Measurements from ENCODE around the gene ZNF346. TPM values are rescaled to one million over a fixed set of nuclear protein-coding genes. Genes with fewer than 3 reads are reported as not detected.

Gene ZNF346
- total RNA-seq, 2 experiments from 2014 or later, result 36.6 to 42.4 TPM

DNA sequence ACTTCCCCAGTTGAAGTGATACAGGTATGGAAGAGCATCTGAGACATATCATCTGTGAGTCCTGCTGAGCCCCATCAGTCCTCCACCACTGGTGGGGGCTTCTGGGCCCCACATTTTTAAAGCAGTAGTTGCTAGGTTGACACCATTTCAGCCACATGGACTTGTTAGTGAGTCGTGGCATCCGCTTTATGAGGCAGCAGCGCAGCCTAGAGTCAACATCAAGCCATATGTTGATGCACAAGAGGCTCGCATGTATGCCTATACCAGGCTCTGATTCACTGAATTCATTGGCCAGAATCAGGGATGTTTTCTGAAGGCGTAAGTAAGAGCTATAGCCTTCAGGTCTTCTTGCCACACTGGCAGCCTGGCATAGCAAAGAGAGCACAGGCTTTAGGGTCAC, 26.8 kb downstream of the ZNF346 start:
- POLR2A ChIA-PET, result no interaction called here
- CTCF ChIA-PET (ENCODE audit: unreplicated experiment), result no interaction called here
- Histone ChIP-seq H3K36me3 (ENCODE audit: insufficient read depth, low read length) (peaks cover 93% of the 10 kb centered on the region), H3K4me2 (ENCODE audit: low read length) (no peak overlapping the region), H3K4me3 (ENCODE audit: low read depth, low read length, poor library complexity, severe bottlenecking) (no peak overlapping the region), H3K9me3 (ENCODE audit: low read length) (no peaks in the 10 kb centered on the region), H3K9me2 (ENCODE audit: insufficient read depth, low read length) (no peaks in the 10 kb centered on the region), H3K4me1 (ENCODE audit: insufficient read depth, low read length, poor library complexity, severe bottlenecking) (no peaks in the 10 kb centered on the region), H3K79me2 (ENCODE audit: insufficient read depth, low read depth, low read length) (no peaks in the 10 kb centered on the region), H4K20me1 (ENCODE audit: insufficient read depth, low read length) (no peaks in the 10 kb centered on the region), H2AFZ (ENCODE audit: low read length) (no peak overlapping the region), H3K27ac (ENCODE audit: low read depth, low read length, poor library complexity, severe bottlenecking) (no peak overlapping the region)
- peak; percentile 34 for DNase-seq (ENCODE audit: low spot score)
- TF ChIP-seq, protein P1, sequence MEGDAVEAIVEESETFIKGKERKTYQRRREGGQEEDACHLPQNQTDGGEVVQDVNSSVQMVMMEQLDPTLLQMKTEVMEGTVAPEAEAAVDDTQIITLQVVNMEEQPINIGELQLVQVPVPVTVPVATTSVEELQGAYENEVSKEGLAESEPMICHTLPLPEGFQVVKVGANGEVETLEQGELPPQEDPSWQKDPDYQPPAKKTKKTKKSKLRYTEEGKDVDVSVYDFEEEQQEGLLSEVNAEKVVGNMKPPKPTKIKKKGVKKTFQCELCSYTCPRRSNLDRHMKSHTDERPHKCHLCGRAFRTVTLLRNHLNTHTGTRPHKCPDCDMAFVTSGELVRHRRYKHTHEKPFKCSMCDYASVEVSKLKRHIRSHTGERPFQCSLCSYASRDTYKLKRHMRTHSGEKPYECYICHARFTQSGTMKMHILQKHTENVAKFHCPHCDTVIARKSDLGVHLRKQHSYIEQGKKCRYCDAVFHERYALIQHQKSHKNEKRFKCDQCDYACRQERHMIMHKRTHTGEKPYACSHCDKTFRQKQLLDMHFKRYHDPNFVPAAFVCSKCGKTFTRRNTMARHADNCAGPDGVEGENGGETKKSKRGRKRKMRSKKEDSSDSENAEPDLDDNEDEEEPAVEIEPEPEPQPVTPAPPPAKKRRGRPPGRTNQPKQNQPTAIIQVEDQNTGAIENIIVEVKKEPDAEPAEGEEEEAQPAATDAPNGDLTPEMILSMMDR (conservative IDR thresholded peaks at IDR 0.05; ENCODE audit: low read length), result peak; percentile 31; the same call in 1 of the 2 replicates
- no peak for TF ChIP-seq EZH2phosphoT487 (IDR thresholded peaks at IDR 0.05; ENCODE audit: borderline replicate concordance, low read depth, low read length)
- intact Hi-C loops (cut with micrococcal nuclease; ENCODE audit: unreplicated experiment), result no loop called here
- BruUV-seq (replicated peaks), result no TSS peak

DNA sequence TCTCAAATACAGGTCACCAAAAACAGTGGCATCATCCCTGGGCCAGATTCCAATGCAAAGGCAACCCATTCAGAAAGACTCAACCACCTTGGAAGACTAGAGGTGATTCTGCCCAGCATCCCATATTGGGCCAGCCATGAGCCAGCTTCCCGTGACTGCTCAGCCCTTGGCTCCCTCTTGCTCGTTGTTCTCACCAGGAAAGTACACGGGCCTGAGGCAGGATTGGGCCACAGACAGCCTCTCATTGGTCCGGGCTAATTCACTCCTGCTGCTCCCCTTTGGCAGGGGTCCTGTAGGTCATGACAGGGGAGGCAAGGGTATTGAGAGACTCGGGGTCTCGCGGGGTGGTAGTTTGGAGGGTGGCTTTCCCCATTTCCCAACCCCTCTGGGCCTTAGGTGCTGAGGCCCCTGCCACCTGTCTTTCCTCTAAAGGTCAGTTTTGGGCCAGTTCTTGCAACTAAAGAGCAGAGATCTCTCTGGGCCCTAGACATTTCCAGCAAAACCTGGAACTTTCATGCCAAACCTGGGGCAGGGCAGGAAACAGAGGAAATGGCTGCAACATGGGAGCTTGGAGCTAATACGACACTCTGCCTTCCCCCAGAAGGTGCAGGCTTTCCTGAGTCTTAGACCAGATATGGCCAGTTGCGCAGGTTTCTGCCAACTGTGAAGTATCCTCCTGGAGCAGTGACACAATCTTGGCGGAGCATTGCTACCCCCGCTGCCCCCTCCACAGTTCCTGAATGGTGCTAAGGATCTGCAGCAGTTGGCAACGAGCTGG, 42.2 kb downstream of the ZNF346 start:
- H3K9me2 ChIP-seq (ENCODE audit: insufficient read depth, low read length), result no peaks in the 10 kb centered on the region
- no peak overlapping the region for H3K4me3 ChIP-seq (ENCODE audit: low read depth, low read length, poor library complexity, severe bottlenecking)
- peaks cover 43% of the 10 kb centered on the region for H3K36me3 ChIP-seq (ENCODE audit: insufficient read depth, low read length)
- TF ChIP-seq, protein P1 (conservative IDR thresholded peaks at IDR 0.05; ENCODE audit: low read length), result no peak
- TF ChIP-seq EZH2phosphoT487 (IDR thresholded peaks at IDR 0.05; ENCODE audit: borderline replicate concordance, low read depth, low read length), result no peak
- H4K20me1 ChIP-seq (ENCODE audit: insufficient read depth, low read length), result no peaks in the 10 kb centered on the region
- no peaks in the 10 kb centered on the region for H3K4me1 ChIP-seq (ENCODE audit: insufficient read depth, low read length, poor library complexity, severe bottlenecking)
- H3K4me2 ChIP-seq (ENCODE audit: low read length), result no peak overlapping the region
- H3K27ac ChIP-seq (ENCODE audit: low read depth, low read length, poor library complexity, severe bottlenecking), result no peak overlapping the region
- ChIA-PET CTCF (ENCODE audit: unreplicated experiment) (no interaction called here), POLR2A (no interaction called here)
- no TSS peak for BruUV-seq (replicated peaks)
- H3K9me3 ChIP-seq (ENCODE audit: low read length), result no peaks in the 10 kb centered on the region
- intact Hi-C loops (cut with micrococcal nuclease; ENCODE audit: unreplicated experiment), result no loop called here
- H3K79me2 ChIP-seq (ENCODE audit: insufficient read depth, low read depth, low read length), result no peaks in the 10 kb centered on the region
- no peak overlapping the region for H2AFZ ChIP-seq (ENCODE audit: low read length)
- DNase-seq (ENCODE audit: low spot score), result no peak

DNA sequence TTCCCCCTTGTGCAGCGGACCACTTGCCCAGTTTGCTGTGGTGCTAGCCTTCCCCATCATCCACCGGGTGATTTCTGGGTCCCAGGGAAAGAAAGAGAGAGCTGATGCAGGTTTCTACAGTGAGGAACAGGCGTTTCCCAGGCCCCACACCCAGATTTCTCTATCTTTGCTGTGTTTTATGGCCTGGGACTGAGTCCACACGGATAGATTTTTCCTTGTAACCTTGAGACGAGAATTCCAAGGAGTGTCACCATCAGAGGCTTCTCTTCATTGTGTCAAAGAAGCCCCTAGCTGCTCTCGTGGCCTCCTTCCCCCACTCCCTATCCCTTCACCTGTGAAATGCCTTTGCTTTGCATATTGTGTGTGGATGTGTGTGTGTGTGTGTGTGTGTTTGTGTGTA, 43.0 kb downstream of the ZNF346 start:
- no peak overlapping the region for H3K4me3 ChIP-seq (ENCODE audit: low read depth, low read length, poor library complexity, severe bottlenecking)
- no peaks in the 10 kb centered on the region for H4K20me1 ChIP-seq (ENCODE audit: insufficient read depth, low read length)
- H3K4me2 ChIP-seq (ENCODE audit: low read length), result no peak overlapping the region
- no peaks in the 10 kb centered on the region for H3K9me2 ChIP-seq (ENCODE audit: insufficient read depth, low read length)
- TF ChIP-seq EZH2phosphoT487 (IDR thresholded peaks at IDR 0.05; ENCODE audit: borderline replicate concordance, low read depth, low read length), result no peak
- TF ChIP-seq, protein P1 (conservative IDR thresholded peaks at IDR 0.05; ENCODE audit: low read length), result no peak
- H2AFZ ChIP-seq (ENCODE audit: low read length), result no peak overlapping the region
- H3K36me3 ChIP-seq (ENCODE audit: insufficient read depth, low read length), result peaks cover 37% of the 10 kb centered on the region
- ChIA-PET POLR2A (interaction anchor here (0.5 kb wide), 1 partner anchor 178 kb away, joined by 3 read pairs; no protein-coding TSS in a partner anchor), CTCF (ENCODE audit: unreplicated experiment) (no interaction called here)
- intact Hi-C loops (cut with micrococcal nuclease; ENCODE audit: unreplicated experiment), result no loop called here
- H3K27ac ChIP-seq (ENCODE audit: low read depth, low read length, poor library complexity, severe bottlenecking), result no peak overlapping the region
- H3K9me3 ChIP-seq (ENCODE audit: low read length), result no peaks in the 10 kb centered on the region
- peaks cover 6% of the 10 kb centered on the region for H3K4me1 ChIP-seq (ENCODE audit: insufficient read depth, low read length, poor library complexity, severe bottlenecking)
- no peaks in the 10 kb centered on the region for H3K79me2 ChIP-seq (ENCODE audit: insufficient read depth, low read depth, low read length)
- no TSS peak for BruUV-seq (replicated peaks)
- DNase-seq (ENCODE audit: low spot score), result no peak
